ENCODE data around the gene OAF.

OAF gene

GRCh38 chr11:120192831-120193625, 17.8 kb upstream of the OAF start:
- H3K27me3 Mint-ChIP-seq, result peaks cover 32% of the 10 kb centered on the region
- no peak for DNase-seq
- no peak overlapping the region for H3K27ac Mint-ChIP-seq

GRCh38 chr11:120194166-120194565, 16.7 kb upstream of the OAF start:
- no peak for ATAC-seq
- no peaks in the 10 kb centered on the region for H3K9me3 Mint-ChIP-seq
- no peak overlapping the region for H3K4me3 Mint-ChIP-seq
- H3K4me1 Mint-ChIP-seq, result no peaks in the 10 kb centered on the region
- peak overlapping the region in 1 of 2 donors; percentile 19 for H3K27ac Mint-ChIP-seq
- H3K27me3 Mint-ChIP-seq, result peaks cover 23% of the 10 kb centered on the region
- no peak for DNase-seq

More at GRCh38 chr11:120192831-120193625, 17.8 kb upstream of the OAF start:
- H3K9me3 Mint-ChIP-seq, result no peaks in the 10 kb centered on the region
- H3K4me3 Mint-ChIP-seq, result no peak overlapping the region
- H3K4me1 Mint-ChIP-seq, result no peaks in the 10 kb centered on the region
- ATAC-seq, result peak; percentile 22

GRCh38 chr11:120195601-120196320, 15.1 kb upstream of the OAF start:
- ATAC-seq (no peak), DNase-seq (no peak)
- Mint-ChIP-seq H3K9me3 (no peaks in the 10 kb centered on the region), H3K27me3 (peaks cover 35% of the 10 kb centered on the region), H3K4me3 (no peak overlapping the region), H3K4me1 (no peaks in the 10 kb centered on the region), H3K27ac (peak overlapping the region in 1 of 2 donors; percentile 59)

GRCh38 chr11:120196826-120197225, 14.0 kb upstream of the OAF start:
- DNase-seq (no peak), ATAC-seq (no peak)
- Mint-ChIP-seq H3K27me3 (peaks cover 36% of the 10 kb centered on the region), H3K27ac (no peak overlapping the region), H3K9me3 (no peaks in the 10 kb centered on the region), H3K4me3 (no peak overlapping the region), H3K4me1 (no peaks in the 10 kb centered on the region)

GRCh38 chr11:120197251-120197891, 13.5 kb upstream of the OAF start:
- Mint-ChIP-seq H3K9me3 (no peaks in the 10 kb centered on the region), H3K4me3 (no peak overlapping the region), H3K4me1 (no peaks in the 10 kb centered on the region), H3K27ac (no peak overlapping the region), H3K27me3 (peaks cover 35% of the 10 kb centered on the region)
- no peak for ATAC-seq
- DNase-seq, result no peak

- peaks cover 35% of the 10 kb centered on the region for H3K27me3 Mint-ChIP-seq
- no peak overlapping the region for H3K27ac Mint-ChIP-seq
- ATAC-seq (no peak), DNase-seq (no peak)
- H3K4me1 Mint-ChIP-seq, result no peaks in the 10 kb centered on the region
- no peak overlapping the region for H3K4me3 Mint-ChIP-seq
- H3K9me3 Mint-ChIP-seq, result no peaks in the 10 kb centered on the region
Observed at GRCh38 chr11:120197977-120198376, 12.9 kb upstream of the OAF start.

- Mint-ChIP-seq H3K27me3 (peaks cover 35% of the 10 kb centered on the region), H3K4me1 (no peaks in the 10 kb centered on the region), H3K9me3 (no peaks in the 10 kb centered on the region), H3K27ac (no peak overlapping the region), H3K4me3 (no peak overlapping the region)
- ATAC-seq (no peak), DNase-seq (no peak)
Observed at GRCh38 chr11:120198403-120198786, 12.4 kb upstream of the OAF start.

GRCh38 chr11:120198787-120199469, 11.9 kb upstream of the OAF start:
- Mint-ChIP-seq H3K27ac (no peak overlapping the region), H3K9me3 (no peaks in the 10 kb centered on the region), H3K4me1 (no peaks in the 10 kb centered on the region), H3K4me3 (no peak overlapping the region), H3K27me3 (peaks cover 35% of the 10 kb centered on the region)
- no peak for ATAC-seq
- no peak for DNase-seq

- ATAC-seq, result no peak
- DNase-seq, result no peak
- H3K4me1 Mint-ChIP-seq, result no peaks in the 10 kb centered on the region
- H3K4me3 Mint-ChIP-seq, result no peak overlapping the region
- H3K27ac Mint-ChIP-seq, result no peak overlapping the region
- no peaks in the 10 kb centered on the region for H3K9me3 Mint-ChIP-seq
- peaks cover 35% of the 10 kb centered on the region for H3K27me3 Mint-ChIP-seq
Observed at GRCh38 chr11:120199613-120200012, 11.2 kb upstream of the OAF start.

- Mint-ChIP-seq H3K27ac (no peak overlapping the region), H3K27me3 (peaks cover 32% of the 10 kb centered on the region), H3K4me3 (no peak overlapping the region), H3K9me3 (no peaks in the 10 kb centered on the region), H3K4me1 (no peaks in the 10 kb centered on the region)
- DNase-seq, result no peak
- ATAC-seq, result no peak
Observed at GRCh38 chr11:120200677-120201076, 10.2 kb upstream of the OAF start.

GRCh38 chr11:120201653-120202052, 9.2 kb upstream of the OAF start:
- peaks cover 29% of the 10 kb centered on the region for H3K27me3 Mint-ChIP-seq
- no peak overlapping the region for H3K27ac Mint-ChIP-seq
- DNase-seq, result no peak
- no peak for ATAC-seq
- no peaks in the 10 kb centered on the region for H3K9me3 Mint-ChIP-seq
- H3K4me3 Mint-ChIP-seq, result no peak overlapping the region
- no peaks in the 10 kb centered on the region for H3K4me1 Mint-ChIP-seq

GRCh38 chr11:120203626-120204025, 7.2 kb upstream of the OAF start:
- H3K4me1 Mint-ChIP-seq, result no peaks in the 10 kb centered on the region

GRCh38 chr11:120205596-120206161, 5.2 kb upstream of the OAF start:
- peaks cover 44% of the 10 kb centered on the region for H3K27me3 Mint-ChIP-seq
- H3K4me1 Mint-ChIP-seq, result peaks cover 10% of the 10 kb centered on the region

More at GRCh38 chr11:120203626-120204025, 7.2 kb upstream of the OAF start:
- ATAC-seq (no peak), DNase-seq (no peak)
- H3K4me3 Mint-ChIP-seq, result no peak overlapping the region
- no peaks in the 10 kb centered on the region for H3K9me3 Mint-ChIP-seq
- no peak overlapping the region for H3K27ac Mint-ChIP-seq
- H3K27me3 Mint-ChIP-seq, result peaks cover 48% of the 10 kb centered on the region

GRCh38 chr11:120207512-120207911, 3.3 kb upstream of the OAF start:
- Mint-ChIP-seq H3K27ac (no peak overlapping the region), H3K9me3 (no peaks in the 10 kb centered on the region), H3K4me3 (no peak overlapping the region), H3K4me1 (peaks cover 22% of the 10 kb centered on the region), H3K27me3 (peaks cover 37% of the 10 kb centered on the region)
- DNase-seq (no peak), ATAC-seq (no peak)

More at GRCh38 chr11:120205596-120206161, 5.2 kb upstream of the OAF start:
- ATAC-seq, result no peak
- DNase-seq, result no peak
- Mint-ChIP-seq H3K27ac (no peak overlapping the region), H3K9me3 (no peaks in the 10 kb centered on the region), H3K4me3 (no peak overlapping the region)

GRCh38 chr11:120208001-120208441, 2.8 kb upstream of the OAF start:
- no peak overlapping the region for H3K27ac Mint-ChIP-seq
- DNase-seq, result no peak
- peaks cover 37% of the 10 kb centered on the region for H3K27me3 Mint-ChIP-seq
- H3K4me3 Mint-ChIP-seq, result no peak overlapping the region
- no peak for ATAC-seq
- H3K4me1 Mint-ChIP-seq, result peaks cover 22% of the 10 kb centered on the region
- no peaks in the 10 kb centered on the region for H3K9me3 Mint-ChIP-seq
